DND-41 (cell line): ENCODE data around the gene CNST.

Source experiments
- EZH2 ChIP-seq: IDR thresholded peaks from 3 replicates; pipeline ENCODE4 v1.6.1; 2012; ENCODE audit warnings: borderline replicate concordance, low read depth, mild to moderate bottlenecking, moderate library complexity, low read length, inconsistent platforms; ENCODE audit not compliant: severe bottlenecking
- TF ChIP-seq, protein P1 (sequence below): IDR thresholded peaks from 2 replicates; pipeline ENCODE4 v1.5.1; 2012; ENCODE audit warnings: borderline replicate concordance, low read length, moderate library complexity, mild to moderate bottlenecking; ENCODE audit not compliant: poor library complexity, severe bottlenecking; ENCODE audit errors: extremely low read depth

DNA sequence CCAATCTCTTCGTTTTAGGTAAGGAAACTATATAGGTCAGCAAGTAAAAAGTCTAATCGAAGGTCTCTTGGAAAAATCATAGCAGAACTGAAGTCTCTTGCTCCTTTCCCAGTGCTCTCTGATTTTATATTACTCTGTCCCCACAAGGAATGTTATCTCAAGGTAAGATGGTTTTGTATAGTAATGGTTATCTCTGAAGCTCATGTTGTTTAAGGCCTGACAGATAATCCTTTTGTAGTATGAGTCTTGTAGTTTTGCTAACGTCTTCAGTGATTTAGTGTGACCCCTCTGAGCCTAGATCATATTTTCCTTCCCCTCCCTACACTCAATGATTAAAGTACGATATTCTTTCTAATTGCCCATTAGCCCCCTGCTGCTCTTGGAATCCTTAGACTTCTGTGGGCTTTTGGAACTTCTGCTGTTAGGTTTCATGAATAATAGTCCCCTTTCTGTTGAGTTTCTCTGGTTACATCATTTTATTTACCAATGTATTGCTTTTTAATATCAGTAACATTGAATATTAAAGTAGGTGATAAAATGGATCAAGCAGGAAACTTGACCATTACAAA lies 52.1 kb downstream of the CNST start:
- TF ChIP-seq, protein P1, sequence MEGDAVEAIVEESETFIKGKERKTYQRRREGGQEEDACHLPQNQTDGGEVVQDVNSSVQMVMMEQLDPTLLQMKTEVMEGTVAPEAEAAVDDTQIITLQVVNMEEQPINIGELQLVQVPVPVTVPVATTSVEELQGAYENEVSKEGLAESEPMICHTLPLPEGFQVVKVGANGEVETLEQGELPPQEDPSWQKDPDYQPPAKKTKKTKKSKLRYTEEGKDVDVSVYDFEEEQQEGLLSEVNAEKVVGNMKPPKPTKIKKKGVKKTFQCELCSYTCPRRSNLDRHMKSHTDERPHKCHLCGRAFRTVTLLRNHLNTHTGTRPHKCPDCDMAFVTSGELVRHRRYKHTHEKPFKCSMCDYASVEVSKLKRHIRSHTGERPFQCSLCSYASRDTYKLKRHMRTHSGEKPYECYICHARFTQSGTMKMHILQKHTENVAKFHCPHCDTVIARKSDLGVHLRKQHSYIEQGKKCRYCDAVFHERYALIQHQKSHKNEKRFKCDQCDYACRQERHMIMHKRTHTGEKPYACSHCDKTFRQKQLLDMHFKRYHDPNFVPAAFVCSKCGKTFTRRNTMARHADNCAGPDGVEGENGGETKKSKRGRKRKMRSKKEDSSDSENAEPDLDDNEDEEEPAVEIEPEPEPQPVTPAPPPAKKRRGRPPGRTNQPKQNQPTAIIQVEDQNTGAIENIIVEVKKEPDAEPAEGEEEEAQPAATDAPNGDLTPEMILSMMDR = no peak
- TF ChIP-seq EZH2 = no peak
